Measurements from ENCODE around the gene KCNK18.
"Not testable (repeated sequence)": the region's sequence is repeated elsewhere in the genome, so short reads cannot be mapped to it uniquely, and the experiment has no call there.

KCNK18 gene

DNA sequence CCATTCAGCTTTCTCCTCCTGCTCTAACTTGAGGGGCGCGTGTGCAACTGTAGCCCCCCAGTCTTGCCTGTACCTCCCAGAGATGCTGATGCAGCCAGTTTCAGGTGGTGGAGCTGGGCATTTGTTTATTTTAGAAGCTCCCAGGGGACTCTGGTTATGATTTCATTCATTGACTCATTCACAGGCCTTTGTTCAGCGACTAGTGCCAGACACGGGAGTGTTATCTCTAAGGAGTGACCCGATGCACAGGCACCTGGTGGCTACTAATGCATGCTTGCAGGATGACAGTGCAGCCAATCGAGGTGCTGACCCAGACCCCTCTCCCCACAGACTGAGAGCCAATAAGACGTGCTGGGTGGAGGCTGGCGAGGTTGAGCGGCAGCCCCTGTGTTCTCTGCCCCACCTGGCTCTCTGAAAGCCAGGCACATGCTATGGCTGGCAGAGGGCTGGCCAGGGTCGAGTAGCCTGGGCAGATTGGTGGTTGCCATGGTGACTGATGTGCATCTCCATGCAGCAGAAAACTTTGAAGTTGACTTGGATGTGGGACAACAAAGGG lies 23.9 kb downstream of the KCNK18 start:
- DNase-seq (ENCODE audit: low read depth in 2 of 2), result no peak

DNA sequence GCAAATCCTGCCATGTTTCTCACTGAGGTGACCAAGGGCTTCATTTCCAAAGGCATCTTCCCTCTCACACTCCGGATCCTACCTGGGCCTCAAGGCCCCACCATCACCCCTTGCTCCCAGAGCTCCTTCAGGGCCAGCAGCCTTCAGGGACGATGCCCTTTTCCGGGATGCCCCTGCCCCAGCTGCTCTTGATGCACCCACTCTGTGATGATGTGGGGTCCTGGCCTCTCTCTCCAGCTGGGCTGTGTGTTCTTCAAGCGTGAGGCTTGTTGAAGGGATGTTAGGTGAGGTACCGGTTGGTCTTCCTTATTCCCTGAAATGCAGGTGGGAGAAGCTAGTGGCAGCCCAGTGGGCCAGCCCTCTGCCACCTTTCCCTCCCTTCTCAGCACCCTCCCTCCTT lies 25.3 kb downstream of the KCNK18 start:
- no peak for DNase-seq (ENCODE audit: low read depth in 2 of 2)

DNA sequence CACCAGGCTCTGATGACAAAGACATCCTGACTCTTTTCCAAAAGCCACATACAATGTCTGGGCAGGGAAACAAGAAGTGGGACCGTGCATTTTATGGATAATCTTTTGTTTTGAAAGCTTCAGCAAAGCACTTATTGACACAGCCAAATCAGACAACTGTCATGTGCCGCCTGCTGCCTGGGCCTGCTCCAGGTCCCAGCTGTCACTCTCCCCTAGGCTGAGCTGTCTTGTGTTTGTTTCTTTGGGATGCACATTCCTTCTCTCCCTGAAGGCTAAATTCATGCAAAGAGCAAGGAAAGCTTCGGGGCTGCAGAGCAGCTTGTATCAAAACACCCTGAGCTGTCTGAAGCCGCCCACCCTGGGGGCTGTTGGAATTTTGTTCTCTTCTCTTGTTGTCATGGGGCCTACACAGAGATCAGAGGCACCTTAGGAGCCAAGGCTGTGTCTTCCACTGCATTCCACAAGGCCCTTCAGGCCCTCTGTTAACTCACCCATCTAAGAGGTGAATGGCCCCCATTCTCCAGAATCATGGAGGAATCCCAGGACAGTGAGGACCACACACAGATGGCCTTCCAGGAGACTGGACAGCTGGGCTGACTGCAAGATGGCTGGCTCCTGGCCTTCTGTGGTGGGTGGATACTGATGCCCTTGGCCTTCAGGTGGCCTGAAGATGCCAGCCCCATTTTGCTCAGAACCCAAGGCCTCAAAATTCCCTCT lies 25.8 kb downstream of the KCNK18 start:
- no peak for DNase-seq (ENCODE audit: low read depth in 2 of 2)

DNA sequence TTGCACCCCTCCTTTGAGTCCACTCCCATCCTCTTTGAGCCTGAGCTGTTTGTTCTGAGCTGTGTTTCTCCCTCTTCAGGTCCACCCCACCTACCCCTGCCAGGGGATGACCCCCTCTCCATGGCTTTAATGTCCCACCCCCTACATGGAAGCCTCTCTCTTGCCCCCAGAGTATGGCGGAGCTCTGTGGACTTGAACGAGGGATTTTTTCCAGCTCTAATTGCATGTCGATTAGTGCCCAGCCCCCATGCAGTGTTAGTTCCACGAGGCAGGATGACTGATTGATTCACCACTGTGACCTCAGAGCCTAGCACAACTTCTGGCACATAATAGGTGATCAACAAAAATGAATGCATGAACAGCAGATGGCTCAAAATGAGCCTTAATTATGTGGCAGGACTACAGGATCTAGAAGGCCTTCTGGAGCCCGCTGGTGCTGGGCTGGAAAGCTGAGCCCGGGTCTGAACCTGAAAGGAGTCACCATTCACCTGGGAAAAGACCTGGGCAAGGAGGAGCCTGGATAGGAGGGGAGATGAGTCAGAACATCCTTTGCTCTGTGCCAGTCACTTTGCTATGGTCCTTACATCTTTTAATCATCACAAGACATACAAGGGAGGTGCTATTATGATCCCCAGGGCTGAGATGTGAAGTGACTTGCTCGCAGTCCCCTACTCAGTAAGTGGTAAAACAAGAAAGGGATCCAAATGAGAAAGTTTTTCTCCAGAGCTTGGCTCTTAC lies 26.6 kb downstream of the KCNK18 start:
- no peak for DNase-seq (ENCODE audit: low read depth in 2 of 2)

DNA sequence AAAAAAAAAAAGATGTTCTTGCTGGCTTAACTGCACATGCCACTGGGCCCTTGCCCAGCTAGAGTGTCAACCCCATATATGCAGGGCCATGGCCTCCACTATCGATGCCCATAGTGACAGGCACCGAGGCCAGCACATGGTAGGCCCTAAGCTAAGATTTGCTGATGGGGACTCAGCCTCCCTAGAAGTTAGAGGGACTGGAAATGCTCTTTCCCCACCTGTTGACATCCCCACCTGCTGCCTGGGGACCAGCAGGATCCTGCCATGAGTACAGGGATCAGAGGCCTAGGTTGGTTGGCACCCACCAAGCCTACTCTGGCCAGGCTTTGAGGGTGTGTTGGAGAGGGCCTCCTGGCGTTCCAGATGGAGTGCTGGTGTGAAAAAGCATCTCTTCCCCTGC lies 27.6 kb downstream of the KCNK18 start:
- no peak for DNase-seq (ENCODE audit: low read depth in 2 of 2)

DNA sequence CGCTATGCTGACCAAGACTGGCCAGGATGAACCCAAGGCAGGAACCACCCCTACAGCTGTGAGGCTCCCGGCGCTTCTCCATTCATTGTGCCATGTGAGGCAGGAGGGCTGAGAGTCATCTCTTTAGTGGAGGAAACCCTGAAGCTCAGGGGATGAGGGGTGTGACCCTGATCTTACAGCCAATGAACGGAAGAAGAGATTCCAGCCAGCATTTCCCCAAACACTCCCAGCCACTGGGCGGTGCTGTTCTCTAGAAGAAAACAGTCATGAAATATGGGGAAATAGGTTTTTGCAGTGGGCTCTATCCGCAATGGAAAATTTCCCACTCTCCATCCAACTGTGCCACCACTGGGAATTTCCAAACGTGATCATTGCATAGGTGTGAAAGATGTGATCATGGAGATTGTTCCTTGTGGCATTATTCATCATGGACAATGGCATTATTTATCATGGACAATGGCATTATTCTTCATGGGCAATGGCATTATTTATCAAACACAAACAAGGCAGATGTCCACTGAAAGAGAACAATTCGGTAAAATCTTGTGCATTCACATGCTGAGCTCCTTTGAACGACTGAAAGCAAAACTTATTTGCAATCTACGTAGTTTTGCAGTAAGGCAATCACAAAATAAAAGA lies 29.6 kb downstream of the KCNK18 start:
- DNase-seq (ENCODE audit: low read depth in 2 of 2), result peak in 1 of 2 experiments; percentile 4

DNA sequence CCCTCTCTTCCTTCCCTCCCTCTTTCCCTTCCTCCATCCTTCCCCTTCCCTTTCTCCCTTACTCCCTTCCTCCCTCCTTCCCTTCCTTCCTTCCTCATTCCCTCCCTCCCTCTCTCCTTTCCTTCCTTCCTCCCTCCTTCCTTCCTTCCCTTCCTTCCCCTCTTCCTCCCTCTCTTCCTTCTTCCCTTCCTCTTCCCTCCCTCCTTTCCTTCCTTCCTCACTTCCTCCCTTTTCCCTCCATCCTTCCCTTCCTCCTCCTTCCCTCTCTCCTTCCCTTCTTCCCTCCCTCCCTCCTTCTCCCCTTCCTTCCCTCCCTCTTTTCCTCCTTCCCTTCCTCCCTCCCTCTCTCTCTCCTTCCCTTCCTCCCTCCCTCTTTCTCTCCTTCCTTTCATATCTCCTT lies 30.9 kb downstream of the KCNK18 start:
- no peak for DNase-seq (ENCODE audit: low read depth in 2 of 2)

DNA sequence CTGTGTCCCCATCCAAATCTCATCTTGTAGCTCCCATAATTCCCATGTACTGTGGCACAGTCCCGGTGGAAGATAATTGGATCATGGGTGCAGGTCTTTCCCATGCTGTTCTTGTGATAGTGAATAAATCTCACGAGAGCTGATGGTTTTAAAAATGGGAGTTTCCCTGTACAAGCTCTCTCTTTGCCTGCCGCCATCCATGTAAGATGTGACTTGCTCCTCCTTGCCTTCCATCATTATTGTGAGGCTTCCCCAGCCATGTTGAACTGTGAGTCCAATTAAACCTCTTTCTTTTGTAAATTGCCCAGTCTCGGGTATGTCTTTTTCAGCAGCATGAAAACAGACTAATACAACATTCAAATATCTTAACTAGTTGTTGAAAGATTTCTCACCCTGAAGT lies 32.8 kb downstream of the KCNK18 start:
- DNase-seq (ENCODE audit: low read depth in 2 of 2), result not testable (repeated sequence)

DNA sequence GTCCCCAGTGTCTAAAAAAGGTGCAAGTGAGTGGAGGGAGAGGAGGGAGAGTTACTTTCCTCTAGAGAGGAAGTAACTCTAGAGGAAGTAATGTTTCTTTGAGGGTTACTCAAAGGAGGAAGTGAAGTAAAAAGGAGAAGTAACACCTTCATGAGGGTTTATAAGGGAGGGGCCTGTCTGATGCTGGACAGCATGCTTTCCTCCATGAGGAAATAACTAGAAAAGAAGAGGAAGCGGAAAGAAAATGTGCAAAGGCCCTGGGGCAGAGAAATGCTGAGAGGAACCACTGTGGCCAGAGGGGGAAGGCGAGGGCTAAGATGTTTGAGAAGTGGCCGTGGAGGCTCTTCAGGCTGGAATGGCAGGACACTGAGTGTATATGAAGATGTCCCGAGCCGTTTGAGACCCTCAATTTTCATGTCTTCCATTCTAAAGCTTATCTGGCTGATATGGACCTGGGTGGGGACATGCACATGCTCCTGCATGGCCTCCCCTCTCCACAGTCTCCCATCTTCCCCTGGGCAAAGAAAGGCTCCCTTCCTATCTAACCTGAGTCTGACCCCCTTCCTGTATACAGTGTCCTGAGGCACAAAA lies 40.2 kb downstream of the KCNK18 start:
- no peak for DNase-seq (ENCODE audit: low read depth in 2 of 2)

DNA sequence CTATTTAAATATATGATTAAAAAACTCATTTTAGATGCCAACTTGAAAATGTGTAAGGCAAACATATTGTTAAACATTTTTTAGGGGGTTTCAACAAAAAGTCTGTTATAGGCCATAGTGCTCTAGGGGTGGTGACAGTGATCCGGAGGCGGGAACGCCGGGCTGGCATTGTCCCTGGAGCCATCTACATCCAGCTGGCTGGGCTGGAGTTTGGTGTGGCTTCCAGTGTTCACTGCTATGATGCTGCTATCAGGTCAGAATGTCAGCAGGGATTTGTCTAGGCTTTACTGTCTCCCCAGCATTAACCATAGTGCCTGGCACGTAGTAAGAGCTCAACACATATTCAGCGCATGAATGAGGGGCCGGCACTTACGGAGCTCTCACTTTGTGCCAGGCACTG lies 41.8 kb downstream of the KCNK18 start:
- DNase-seq (ENCODE audit: low read depth in 2 of 2), result no peak

DNA sequence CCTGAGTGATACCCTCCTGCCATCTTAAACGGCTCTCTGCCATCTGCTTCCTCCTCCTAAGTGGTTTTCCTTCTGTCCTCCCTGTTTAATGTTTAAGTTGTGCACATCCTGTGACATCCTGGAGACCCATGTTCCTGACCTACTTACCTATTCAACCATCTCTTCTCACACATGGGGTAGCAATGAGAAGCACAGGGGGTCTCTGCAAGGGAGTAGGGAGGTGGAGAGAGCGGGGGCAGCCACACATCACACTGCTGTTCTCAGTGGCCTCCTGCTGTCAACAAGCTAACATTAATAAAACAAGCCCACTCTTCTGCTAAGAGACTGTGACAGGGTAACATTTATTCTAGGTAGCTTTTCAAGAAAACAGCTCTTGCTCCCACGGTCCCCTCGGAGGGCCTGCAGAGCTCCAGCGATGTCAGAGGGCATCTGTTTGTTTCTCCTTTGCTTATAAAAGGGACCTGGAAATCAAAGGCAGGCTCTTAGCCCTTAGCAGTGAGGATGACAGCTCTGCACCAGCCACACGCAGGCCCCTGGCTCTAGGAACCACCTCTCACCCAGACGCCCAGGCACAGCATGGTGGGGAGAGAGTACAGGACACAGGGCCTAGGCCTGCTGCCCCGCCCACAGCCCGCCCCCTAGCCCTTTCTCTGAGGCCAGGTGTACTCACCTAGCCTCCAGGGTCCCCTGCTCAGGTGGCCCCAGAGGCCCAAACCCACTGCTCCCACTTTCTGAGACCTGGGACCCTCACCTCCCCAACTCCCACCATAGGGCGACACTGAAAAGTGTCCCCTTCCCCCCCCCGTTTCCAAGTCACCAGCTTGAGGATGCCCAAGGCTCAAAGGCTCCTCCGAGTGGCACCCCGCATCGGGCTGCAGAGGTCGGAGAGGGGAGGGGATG lies 42.7 kb downstream of the KCNK18 start:
- DNase-seq (ENCODE audit: low read depth in 2 of 2), result no peak

DNA sequence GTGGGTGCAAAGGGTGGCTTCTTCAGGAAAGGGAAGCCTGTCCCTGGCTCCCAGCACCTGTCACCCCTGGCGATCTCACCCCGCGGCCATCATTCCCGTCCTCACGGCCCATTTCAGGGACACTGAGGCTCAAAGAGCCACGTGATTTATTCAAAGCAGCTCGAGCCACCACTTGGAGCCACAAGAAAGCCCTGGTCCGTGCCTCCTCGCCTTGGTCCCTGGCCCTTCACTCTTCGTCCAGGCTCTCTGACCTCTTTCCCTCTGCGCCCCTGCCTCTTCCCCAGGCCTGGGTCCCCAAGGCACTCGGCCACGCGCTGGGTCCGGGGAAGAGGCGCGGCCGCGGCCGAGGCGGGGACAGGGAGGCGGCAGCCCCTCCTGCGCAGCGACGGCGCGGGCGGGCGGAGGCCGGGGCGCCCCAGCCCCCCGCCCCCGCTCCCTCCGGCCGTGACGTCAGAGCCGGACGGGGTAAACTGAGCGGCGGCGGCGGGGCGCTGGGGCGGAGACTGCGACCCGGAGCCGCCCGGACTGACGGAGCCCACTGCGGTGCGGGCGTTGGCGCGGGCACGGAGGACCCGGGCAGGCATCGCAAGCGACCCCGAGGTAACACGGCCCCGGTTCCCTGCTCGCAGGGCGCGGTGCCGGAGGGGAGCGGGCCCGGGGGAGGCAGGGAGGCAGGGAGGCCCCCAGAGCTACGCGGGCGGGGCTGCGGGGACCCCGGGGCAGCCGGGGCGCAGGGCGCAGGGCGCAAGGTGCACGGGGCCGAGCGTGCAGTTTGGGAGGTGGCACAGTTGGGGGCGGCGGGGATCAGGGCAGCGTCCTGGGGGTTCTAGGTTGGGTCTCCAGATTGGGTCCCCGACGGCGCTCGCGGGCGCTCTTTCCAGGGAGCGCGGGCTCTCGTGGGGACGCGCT lies 43.6 kb downstream of the KCNK18 start, which contains the start of gene SLC18A2:
TSS of gene SLC18A2 (plus strand) at position 494 of the 909 bp plus-strand sequence. CDS start 580 bp downstream, outside the sequence.
- DNase-seq (ENCODE audit: low read depth in 2 of 2), result no peak

DNA sequence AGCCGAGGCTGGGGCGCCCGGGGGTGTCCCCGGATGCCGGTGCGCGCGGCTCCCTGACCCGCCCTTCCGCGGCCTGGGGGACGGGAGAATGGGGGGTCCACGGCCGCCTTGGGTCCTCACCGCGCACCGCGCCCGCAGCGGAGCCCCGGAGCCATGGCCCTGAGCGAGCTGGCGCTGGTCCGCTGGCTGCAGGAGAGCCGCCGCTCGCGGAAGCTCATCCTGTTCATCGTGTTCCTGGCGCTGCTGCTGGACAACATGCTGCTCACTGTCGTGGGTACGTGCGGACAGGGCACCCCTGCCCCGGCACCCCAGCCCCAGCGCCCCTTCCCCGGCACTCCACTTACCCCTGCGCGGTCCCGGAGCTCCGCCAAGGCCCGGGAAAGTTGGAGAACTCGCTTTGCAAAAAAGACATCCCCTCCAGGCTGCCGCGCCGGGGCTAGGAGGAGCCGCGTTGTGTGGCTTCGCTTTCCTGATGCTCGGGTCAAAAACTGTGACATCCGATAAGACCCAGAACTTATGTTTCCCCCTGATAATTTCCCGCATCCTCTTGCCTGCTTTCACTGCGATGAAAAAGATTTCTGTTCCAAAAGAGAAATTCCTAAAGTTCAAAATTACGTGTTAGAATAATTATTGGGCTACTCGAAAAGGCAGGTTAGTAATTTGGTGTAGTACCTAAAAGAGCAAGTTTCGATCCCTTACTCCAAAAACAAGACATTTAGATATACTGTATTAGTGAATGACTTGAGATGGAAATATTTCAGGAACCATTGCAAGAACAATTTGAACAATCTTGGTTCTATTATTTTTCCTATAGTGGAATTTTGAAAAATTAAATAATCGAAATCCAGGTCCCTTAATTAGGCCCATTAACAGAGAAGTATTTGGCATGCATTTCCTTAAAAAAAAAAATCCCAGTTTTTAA lies 44.5 kb downstream of the KCNK18 start:
- DNase-seq (ENCODE audit: low read depth in 2 of 2), result no peak

DNA sequence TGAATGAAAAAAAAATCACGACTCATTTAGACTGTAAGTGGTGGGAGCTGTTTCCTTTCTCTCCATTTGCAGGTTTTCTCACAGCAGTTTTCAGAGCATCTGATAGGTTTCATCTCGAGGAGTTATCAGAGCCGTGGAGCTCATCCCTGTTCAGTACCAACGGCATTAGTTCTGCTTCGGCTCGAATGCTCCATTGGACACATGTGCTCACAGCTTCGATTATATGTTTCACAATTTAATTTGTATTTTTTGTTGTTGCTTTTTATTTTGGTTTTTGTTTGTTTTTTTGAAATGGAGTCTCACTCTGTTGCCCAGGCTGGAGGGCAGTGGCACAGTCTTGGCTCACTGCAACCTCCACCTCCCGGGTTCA lies 45.2 kb downstream of the KCNK18 start:
- no peak for DNase-seq (ENCODE audit: low read depth in 2 of 2)

DNA sequence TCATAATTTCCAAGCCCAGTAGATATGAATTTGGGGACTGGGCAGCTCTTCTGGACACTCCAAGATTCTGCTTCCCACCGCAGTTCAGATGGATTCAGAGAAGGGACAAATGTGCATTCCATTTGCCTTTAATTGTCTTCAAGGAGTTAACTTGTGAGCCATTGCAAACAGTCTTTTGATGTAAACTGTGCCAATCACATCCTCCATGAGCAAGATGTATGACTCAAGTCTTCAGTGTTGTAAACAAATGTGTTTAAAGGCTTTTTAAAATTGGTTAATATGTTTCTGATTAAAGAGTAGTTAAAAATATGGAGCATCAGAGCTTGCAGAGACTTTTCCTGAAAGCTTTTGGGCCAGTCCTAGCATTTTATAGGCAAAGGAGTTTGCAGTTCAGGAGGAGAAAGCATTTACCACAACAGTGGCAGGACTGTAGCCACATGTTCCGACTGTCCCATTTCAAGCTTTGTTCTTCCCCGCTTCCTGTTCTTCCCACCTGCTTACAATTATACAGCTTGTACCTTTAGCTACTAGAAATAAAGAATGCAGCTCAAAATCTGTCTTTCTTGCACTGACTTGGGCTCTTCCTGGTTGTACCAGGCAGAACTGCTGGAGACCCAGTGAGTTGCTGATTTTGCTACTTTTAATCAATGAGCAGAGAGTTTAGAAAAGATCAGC lies 49.8 kb downstream of the KCNK18 start:
- peak in 1 of 2 experiments; percentile 23 for DNase-seq (ENCODE audit: low read depth in 2 of 2)

DNA sequence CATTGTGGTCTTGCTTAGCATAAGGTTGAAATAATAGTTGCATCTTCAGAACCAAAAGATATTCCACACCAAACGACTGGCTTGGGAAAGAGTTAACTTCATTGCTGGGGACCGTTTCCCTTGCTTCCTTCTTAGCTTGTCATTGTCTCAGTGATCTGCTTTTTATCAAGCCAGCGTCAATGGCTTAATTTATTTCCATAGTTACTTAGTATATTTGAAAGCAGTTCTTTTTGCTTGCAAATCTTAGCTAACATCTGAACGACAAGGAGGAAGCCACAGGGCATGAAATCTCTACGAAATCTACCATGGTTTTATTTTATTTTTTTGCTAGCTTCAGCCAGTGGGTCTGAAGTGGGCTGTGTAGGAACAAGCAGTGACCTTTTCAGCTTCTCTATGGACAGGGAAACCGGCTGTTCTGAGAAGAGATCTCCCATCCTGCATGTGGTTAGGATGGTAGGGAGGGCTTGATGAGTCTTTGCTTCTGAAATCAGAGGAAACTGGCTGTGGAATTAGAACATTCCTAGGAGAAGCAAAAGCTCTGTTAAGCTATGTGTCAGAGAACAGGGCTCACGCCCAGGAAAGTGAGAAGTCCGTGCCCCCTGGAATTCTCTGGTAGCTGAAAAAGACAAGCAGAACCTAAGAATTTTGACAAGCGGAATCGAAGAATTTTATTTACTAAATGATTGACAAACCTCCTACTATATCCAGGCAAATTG lies 51.6 kb downstream of the KCNK18 start:
- peak in 1 of 2 experiments; percentile 4 for DNase-seq (ENCODE audit: low read depth in 2 of 2)

DNA sequence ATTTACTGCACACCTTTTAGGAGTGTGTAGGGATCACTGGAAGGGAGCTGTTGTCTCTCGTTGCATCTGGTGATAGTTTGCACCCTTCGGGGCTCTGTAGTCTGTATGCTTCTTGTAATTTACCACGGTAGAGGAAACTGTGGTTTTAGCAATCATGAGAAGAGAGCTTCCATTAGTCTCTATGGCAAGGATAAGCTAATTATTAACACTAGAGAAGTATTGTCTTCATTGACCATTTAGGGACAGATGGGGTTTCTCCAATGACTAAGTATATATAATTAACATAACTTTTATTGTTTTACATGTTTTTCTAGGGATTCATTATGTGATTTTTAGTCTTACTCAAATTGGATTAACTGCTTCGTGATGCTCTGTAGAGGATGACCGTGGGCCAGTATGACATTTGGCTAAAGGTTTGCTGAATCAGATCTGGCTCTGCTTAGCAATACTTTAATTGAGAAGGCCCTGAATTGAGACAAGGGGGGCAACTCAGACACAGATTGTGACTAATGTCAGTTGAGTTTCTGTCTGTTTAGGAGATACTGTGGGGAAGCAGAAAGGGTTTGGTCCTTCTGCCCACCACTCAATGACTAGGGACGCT lies 52.3 kb downstream of the KCNK18 start:
- no peak for DNase-seq (ENCODE audit: low read depth in 2 of 2)
